GM23338 (cell line): ENCODE measurements around the gene AKAP9. TPM values are rescaled to one million over a fixed set of nuclear protein-coding genes. Genes with fewer than 3 reads are reported as not detected.
"Not testable (repeated sequence)": the region's sequence is repeated elsewhere in the genome, so short reads cannot be mapped to it uniquely, and the experiment has no call there.

Source experiments
- ATAC-seq: fragments of 200-7000 bp; cut with Tn5 transposase; 3 replicates; pipeline ENCODE4 v1.9.1; 2020
- DNase-seq: peaks from one replicate; pipeline ENCODE4 v3.0.0-alpha.2; 2015; ENCODE audit warnings: low spot score
- H2AFZ ChIP-seq: fragments of 200-600 bp; sonication (generic); 2 replicates; pipeline ENCODE4 v1.8.0; 2016; ENCODE audit warnings: antibody characterized with exemption, mild to moderate bottlenecking, moderate library complexity
- H3F3A ChIP-seq: fragments of 200-600 bp; sonication (generic); replicated peaks from 2 replicates; pipeline ENCODE4 v1.8.0; 2017; ENCODE audit warnings: antibody characterized with exemption, mixed run types, low read depth
- H3K27ac ChIP-seq: fragments of 200-600 bp; sonication (generic); 2 replicates; pipeline ENCODE4 v1.6.1; 2016; ENCODE audit warnings: low read depth
- H3K27me3 ChIP-seq: fragments of 200-600 bp; sonication (generic); 2 replicates; pipeline ENCODE4 v1.8.0; 2016; ENCODE audit warnings: mild to moderate bottlenecking, mixed run types, moderate library complexity; ENCODE audit not compliant: insufficient read depth
- H3K36me3 ChIP-seq: fragments of 200-600 bp; sonication (generic); 2 replicates; pipeline ENCODE4 v1.8.0; 2016; ENCODE audit warnings: mild to moderate bottlenecking; ENCODE audit not compliant: insufficient read depth
- H3K4me1 ChIP-seq: fragments of 200-600 bp; sonication (generic); 2 replicates; pipeline ENCODE4 v1.8.0; 2016; ENCODE audit warnings: mild to moderate bottlenecking, moderate library complexity; ENCODE audit not compliant: insufficient read depth
- H3K4me2 ChIP-seq: fragments of 200-600 bp; sonication (generic); 2 replicates; pipeline ENCODE4 v1.7.1; 2017; ENCODE audit warnings: mixed run types
- H3K4me3 ChIP-seq: fragments of 200-600 bp; sonication (generic); 2 replicates; pipeline ENCODE4 v1.6.1; 2016; ENCODE audit warnings: mixed run types
- H3K79me2 ChIP-seq: fragments of 200-600 bp; sonication (generic); replicated peaks from 2 replicates; pipeline ENCODE4 v1.8.0; 2017; ENCODE audit warnings: mild to moderate bottlenecking; ENCODE audit not compliant: insufficient read depth
- H3K9me2 ChIP-seq: fragments of 200-600 bp; sonication (generic); 2 replicates; pipeline ENCODE4 v1.8.0; 2017; ENCODE audit not compliant: insufficient read depth
- H4K20me1 ChIP-seq: fragments of 200-600 bp; sonication (generic); replicated peaks from 2 replicates; pipeline ENCODE4 v1.8.0; 2017; ENCODE audit warnings: mild to moderate bottlenecking; ENCODE audit not compliant: insufficient read depth
- H3K27ac Mint-ChIP-seq: 2 replicates; pipeline ENCODE4 v1.8.0; 2020; ENCODE audit warnings: inconsistent platforms, mild to moderate bottlenecking, moderate library complexity, mixed read lengths
- H3K27me3 Mint-ChIP-seq: 3 replicates; pipeline ENCODE4 v1.8.0; 2022; ENCODE audit warnings: low read depth, mild to moderate bottlenecking, moderate library complexity, mixed read lengths, inconsistent platforms; ENCODE audit not compliant: insufficient read depth, poor library complexity
- H3K36me3 Mint-ChIP-seq: 3 replicates; pipeline ENCODE4 v1.8.0; 2021; ENCODE audit warnings: low read depth, mild to moderate bottlenecking, inconsistent platforms, moderate library complexity, mixed read lengths
- H3K4me1 Mint-ChIP-seq: 3 replicates; pipeline ENCODE4 v1.8.0; 2020; ENCODE audit warnings: mild to moderate bottlenecking, inconsistent platforms, mixed read lengths
- H3K4me3 Mint-ChIP-seq: 3 replicates; pipeline ENCODE4 v1.8.0; 2021; ENCODE audit warnings: moderate library complexity, mild to moderate bottlenecking, inconsistent platforms, mixed read lengths
- H3K9me3 Mint-ChIP-seq: 3 replicates; pipeline ENCODE4 v1.8.0; 2020; ENCODE audit warnings: moderate library complexity, mild to moderate bottlenecking, inconsistent platforms, mixed read lengths
- CREB1 ChIP-seq: fragments of 250-450 bp; sonication (Bioruptor Pico); IDR thresholded peaks from 2 replicates; pipeline ENCODE4 v1.5.0; 2020; ENCODE audit warnings: low read depth, mild to moderate bottlenecking, moderate library complexity
- JUNB ChIP-seq: IDR thresholded peaks from one replicate; pipeline ENCODE4 v1.6.1; 2016; ENCODE audit warnings: antibody characterized with exemption; ENCODE audit not compliant: unreplicated experiment
- NANOG ChIP-seq: IDR thresholded peaks from 2 replicates; pipeline ENCODE4 v1.6.1; 2016; ENCODE audit warnings: antibody characterized with exemption, borderline replicate concordance
- POLR2AphosphoS5 ChIP-seq: IDR thresholded peaks from 2 replicates; pipeline ENCODE4 v1.6.1; 2016; ENCODE audit warnings: antibody characterized with exemption, low read depth
- ZNF114 ChIP-seq: fragments of 250-450 bp; sonication (Bioruptor Pico); IDR thresholded peaks from 2 replicates; pipeline ENCODE4 v1.5.0; 2020; ENCODE audit warnings: mild to moderate bottlenecking, moderate library complexity
- polyA plus RNA-seq: library from polyadenylated mRNA; unstranded; fragments of >200 nt; fragmentation: Nextera tagmentation; extraction: Ambion mirVana; gene quantifications from 2 replicates; pipeline ENCODE4 v1.2.1, GENCODE V29; 2016
- total RNA-seq: library from RNA; depleted of rRNA; stranded (reverse); fragments of >200 nt; shearing (Covaris generic); gene quantifications from 2 replicates; pipeline ENCODE4 v1.2.3, GENCODE V29; 2014
- TF ChIP-seq, protein P1 (sequence below), 2 experiments: fragments of 200-600 bp in 1 of 2; sonication (generic) in 1 of 2; conservative IDR thresholded peaks; 2 replicates each; pipeline versions ENCODE4 v1.5.1 to v1.6.1; 2016 to 2017; ENCODE audit warnings: antibody characterized with exemption in 2 of 2, low read depth in 2 of 2, mild to moderate bottlenecking in 2 of 2, moderate library complexity in 1 of 2
- TF ChIP-seq, protein P2 (sequence below): fragments of 250-450 bp; sonication (Bioruptor Pico); IDR thresholded peaks from 2 replicates; pipeline ENCODE4 v1.5.0; 2020; ENCODE audit warnings: mild to moderate bottlenecking, moderate library complexity

AKAP9 gene
- total and polyA plus RNA-seq, 2 experiments from 2014 or later = 33.5 to 67.4 TPM

DNA sequence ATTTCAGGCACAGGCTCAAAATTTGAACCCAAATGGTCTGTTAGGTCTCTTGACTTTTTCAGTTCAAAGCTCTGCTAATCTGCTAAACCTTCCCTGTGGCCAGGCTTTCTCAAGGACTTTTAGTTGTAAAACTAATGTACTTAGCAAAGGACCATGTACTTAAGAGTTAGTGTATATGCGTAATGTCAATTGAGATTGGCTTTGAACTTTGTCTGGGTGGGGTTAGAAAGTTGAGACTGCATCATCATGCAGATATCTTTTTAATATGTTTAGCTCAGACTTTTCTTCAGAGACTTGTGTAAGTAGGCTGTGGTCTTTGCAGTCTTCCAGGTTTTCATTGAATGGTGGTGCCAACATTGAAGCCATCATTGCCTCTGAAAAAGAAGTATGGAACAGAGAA lies 159.9 kb downstream of the AKAP9 start:
- peaks cover 43% of the 10 kb centered on the region for H3K36me3 Mint-ChIP-seq
- Histone ChIP-seq H3K4me2 (no peak overlapping the region), H3K27ac (no peak overlapping the region), H4K20me1 (no peaks in the 10 kb centered on the region), H3K9me2 (no peaks in the 10 kb centered on the region), H3K4me1 (no peaks in the 10 kb centered on the region), H3K27me3 (no peaks in the 10 kb centered on the region), H3F3A (no peaks in the 10 kb centered on the region), H3K4me3 (no peak overlapping the region), H3K36me3 (peaks cover 10% of the 10 kb centered on the region), H2AFZ (no peak overlapping the region), H3K79me2 (no peaks in the 10 kb centered on the region)
- no peak for TF ChIP-seq ZNF114 (CRISPR knock-in tag)
- TF ChIP-seq, protein P1, sequence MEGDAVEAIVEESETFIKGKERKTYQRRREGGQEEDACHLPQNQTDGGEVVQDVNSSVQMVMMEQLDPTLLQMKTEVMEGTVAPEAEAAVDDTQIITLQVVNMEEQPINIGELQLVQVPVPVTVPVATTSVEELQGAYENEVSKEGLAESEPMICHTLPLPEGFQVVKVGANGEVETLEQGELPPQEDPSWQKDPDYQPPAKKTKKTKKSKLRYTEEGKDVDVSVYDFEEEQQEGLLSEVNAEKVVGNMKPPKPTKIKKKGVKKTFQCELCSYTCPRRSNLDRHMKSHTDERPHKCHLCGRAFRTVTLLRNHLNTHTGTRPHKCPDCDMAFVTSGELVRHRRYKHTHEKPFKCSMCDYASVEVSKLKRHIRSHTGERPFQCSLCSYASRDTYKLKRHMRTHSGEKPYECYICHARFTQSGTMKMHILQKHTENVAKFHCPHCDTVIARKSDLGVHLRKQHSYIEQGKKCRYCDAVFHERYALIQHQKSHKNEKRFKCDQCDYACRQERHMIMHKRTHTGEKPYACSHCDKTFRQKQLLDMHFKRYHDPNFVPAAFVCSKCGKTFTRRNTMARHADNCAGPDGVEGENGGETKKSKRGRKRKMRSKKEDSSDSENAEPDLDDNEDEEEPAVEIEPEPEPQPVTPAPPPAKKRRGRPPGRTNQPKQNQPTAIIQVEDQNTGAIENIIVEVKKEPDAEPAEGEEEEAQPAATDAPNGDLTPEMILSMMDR (conservative IDR thresholded peaks at IDR 0.05; ENCODE audit: low read depth in 2 of 2) = no peak
- TF ChIP-seq CREB1 (CRISPR knock-in tag) = no peak
- TF ChIP-seq POLR2AphosphoS5 = no peak
- ATAC-seq = no peak
- H3K27ac Mint-ChIP-seq = no peak overlapping the region
- H3K4me1 Mint-ChIP-seq = no peaks in the 10 kb centered on the region
- no peak overlapping the region for H3K4me3 Mint-ChIP-seq
- H3K27me3 Mint-ChIP-seq = peaks cover 1% of the 10 kb centered on the region
- DNase-seq = no peak
- no peaks in the 10 kb centered on the region for H3K9me3 Mint-ChIP-seq

DNA sequence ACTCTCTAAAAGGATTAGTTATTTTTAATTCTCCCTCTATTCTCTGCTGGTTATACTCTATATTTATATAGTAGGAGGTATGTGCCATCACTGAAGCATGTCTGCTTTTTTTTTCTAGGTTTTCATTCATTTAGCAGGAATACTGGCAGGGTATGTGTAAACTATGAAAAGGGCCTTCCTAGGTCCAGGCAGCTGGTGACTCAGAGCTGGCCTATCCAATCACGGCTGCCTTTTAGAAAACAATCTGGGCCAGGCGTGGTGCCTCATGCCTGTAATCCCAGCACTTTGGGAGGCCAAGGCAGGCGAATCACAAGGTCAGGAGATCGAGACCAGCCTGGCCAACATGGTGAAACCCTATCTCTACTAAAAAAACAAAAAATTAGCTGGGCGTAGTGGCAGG lies 162.2 kb downstream of the AKAP9 start:
- not testable (repeated sequence) for H3K27me3 ChIP-seq, H3K9me2 ChIP-seq, H3K4me1 ChIP-seq, H3K36me3 ChIP-seq, H3K79me2 ChIP-seq, H3K4me3 ChIP-seq, H4K20me1 ChIP-seq, DNase-seq, H3K4me1 Mint-ChIP-seq, H3F3A ChIP-seq, ATAC-seq, H3K4me2 ChIP-seq, H3K27me3 Mint-ChIP-seq, H2AFZ ChIP-seq, H3K9me3 Mint-ChIP-seq, H3K4me3 Mint-ChIP-seq, H3K27ac Mint-ChIP-seq, H3K27ac ChIP-seq
- H3K36me3 Mint-ChIP-seq = peaks cover 40% of the 10 kb centered on the region

DNA sequence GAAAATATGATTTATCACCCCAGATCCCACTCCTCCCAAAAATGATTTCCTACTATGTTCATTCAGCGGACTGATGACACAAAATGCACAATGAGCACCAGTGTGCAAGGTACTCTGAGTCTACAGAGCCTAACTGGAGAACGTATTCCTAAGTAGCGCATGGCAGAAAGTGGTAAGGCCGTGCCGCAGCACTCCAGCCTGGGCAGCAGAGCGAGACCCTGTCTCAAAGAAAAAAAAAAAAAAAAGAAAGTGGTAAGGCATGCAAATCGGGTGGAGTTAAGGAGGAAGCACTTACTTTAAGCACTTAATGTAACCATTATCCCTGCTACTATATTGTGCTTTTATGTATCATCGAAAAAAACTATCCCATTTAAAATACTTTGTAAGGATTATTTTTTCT lies 168.2 kb downstream of the AKAP9 start:
- Mint-ChIP-seq H3K27me3 (no peaks in the 10 kb centered on the region), H3K4me1 (no peaks in the 10 kb centered on the region), H3K9me3 (no peaks in the 10 kb centered on the region), H3K36me3 (peaks cover 13% of the 10 kb centered on the region), H3K27ac (no peak overlapping the region), H3K4me3 (no peak overlapping the region)
- H4K20me1 ChIP-seq = no peaks in the 10 kb centered on the region
- H2AFZ ChIP-seq = no peak overlapping the region
- H3F3A ChIP-seq = no peaks in the 10 kb centered on the region
- no peak for DNase-seq
- ATAC-seq = no peak
- H3K27ac ChIP-seq = no peak overlapping the region
- H3K9me2 ChIP-seq = no peaks in the 10 kb centered on the region
- no peak overlapping the region for H3K4me3 ChIP-seq
- no peak overlapping the region for H3K4me2 ChIP-seq
- no peaks in the 10 kb centered on the region for H3K79me2 ChIP-seq
- H3K27me3 ChIP-seq = no peaks in the 10 kb centered on the region
- H3K4me1 ChIP-seq = no peaks in the 10 kb centered on the region
- H3K36me3 ChIP-seq = peaks cover 3% of the 10 kb centered on the region; the same call in 1 of the 2 replicates
- TF ChIP-seq, protein P1 (conservative IDR thresholded peaks at IDR 0.05; ENCODE audit: low read depth in 2 of 2) = no peak
- no peak for TF ChIP-seq JUNB
- TF ChIP-seq, protein P2, sequence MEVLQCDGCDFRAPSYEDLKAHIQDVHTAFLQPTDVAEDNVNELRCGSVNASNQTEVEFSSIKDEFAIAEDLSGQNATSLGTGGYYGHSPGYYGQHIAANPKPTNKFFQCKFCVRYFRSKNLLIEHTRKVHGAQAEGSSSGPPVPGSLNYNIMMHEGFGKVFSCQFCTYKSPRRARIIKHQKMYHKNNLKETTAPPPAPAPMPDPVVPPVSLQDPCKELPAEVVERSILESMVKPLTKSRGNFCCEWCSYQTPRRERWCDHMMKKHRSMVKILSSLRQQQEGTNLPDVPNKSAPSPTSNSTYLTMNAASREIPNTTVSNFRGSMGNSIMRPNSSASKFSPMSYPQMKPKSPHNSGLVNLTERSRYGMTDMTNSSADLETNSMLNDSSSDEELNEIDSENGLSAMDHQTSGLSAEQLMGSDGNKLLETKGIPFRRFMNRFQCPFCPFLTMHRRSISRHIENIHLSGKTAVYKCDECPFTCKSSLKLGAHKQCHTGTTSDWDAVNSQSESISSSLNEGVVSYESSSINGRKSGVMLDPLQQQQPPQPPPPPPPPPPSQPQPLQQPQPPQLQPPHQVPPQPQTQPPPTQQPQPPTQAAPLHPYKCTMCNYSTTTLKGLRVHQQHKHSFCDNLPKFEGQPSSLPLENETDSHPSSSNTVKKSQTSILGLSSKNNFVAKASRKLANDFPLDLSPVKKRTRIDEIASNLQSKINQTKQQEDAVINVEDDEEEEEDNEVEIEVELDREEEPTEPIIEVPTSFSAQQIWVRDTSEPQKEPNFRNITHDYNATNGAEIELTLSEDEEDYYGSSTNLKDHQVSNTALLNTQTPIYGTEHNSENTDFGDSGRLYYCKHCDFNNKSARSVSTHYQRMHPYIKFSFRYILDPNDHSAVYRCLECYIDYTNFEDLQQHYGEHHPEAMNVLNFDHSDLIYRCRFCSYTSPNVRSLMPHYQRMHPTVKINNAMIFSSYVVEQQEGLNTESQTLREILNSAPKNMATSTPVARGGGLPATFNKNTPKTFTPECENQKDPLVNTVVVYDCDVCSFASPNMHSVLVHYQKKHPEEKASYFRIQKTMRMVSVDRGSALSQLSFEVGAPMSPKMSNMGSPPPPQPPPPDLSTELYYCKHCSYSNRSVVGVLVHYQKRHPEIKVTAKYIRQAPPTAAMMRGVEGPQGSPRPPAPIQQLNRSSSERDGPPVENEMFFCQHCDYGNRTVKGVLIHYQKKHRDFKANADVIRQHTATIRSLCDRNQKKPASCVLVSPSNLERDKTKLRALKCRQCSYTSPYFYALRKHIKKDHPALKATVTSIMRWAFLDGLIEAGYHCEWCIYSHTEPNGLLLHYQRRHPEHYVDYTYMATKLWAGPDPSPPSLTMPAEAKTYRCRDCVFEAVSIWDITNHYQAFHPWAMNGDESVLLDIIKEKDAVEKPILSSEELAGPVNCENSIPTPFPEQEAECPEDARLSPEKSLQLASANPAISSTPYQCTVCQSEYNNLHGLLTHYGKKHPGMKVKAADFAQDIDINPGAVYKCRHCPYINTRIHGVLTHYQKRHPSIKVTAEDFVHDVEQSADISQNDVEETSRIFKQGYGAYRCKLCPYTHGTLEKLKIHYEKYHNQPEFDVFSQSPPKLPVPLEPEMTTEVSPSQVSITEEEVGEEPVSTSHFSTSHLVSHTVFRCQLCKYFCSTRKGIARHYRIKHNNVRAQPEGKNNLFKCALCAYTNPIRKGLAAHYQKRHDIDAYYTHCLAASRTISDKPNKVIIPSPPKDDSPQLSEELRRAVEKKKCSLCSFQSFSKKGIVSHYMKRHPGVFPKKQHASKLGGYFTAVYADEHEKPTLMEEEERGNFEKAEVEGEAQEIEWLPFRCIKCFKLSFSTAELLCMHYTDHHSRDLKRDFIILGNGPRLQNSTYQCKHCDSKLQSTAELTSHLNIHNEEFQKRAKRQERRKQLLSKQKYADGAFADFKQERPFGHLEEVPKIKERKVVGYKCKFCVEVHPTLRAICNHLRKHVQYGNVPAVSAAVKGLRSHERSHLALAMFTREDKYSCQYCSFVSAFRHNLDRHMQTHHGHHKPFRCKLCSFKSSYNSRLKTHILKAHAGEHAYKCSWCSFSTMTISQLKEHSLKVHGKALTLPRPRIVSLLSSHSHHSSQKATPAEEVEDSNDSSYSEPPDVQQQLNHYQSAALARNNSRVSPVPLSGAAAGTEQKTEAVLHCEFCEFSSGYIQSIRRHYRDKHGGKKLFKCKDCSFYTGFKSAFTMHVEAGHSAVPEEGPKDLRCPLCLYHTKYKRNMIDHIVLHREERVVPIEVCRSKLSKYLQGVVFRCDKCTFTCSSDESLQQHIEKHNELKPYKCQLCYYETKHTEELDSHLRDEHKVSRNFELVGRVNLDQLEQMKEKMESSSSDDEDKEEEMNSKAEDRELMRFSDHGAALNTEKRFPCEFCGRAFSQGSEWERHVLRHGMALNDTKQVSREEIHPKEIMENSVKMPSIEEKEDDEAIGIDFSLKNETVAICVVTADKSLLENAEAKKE (CRISPR knock-in tag) = no peak
- TF ChIP-seq CREB1 (CRISPR knock-in tag) = no peak
- TF ChIP-seq NANOG = no peak
